CD4-positive, alpha-beta T cell treated with Interferon gamma for 1 hour (primary cell): ENCODE results near the gene S100PBP.
"Not testable (repeated sequence)": the region's sequence is repeated elsewhere in the genome, so short reads cannot be mapped to it uniquely, and the experiment has no call there.

Experiments used
- DNase-seq: peaks from one replicate; pipeline ENCODE4 v3.0.0-alpha.2; 2020

Gene S100PBP

GRCh38 chr1:32786856-32787255 lies 30.6 kb upstream of the S100PBP start:
- DNase-seq: no peak

- DNase-seq: not testable (repeated sequence)
Observed at GRCh38 chr1:32789356-32789755, 28.1 kb upstream of the S100PBP start.

- no peak for DNase-seq
Observed at GRCh38 chr1:32791881-32792280, 25.6 kb upstream of the S100PBP start.

- DNase-seq: not testable (repeated sequence)
Observed at GRCh38 chr1:32795763-32796162, 21.7 kb upstream of the S100PBP start.

- no peak for DNase-seq
Observed at GRCh38 chr1:32797456-32797855, 20.0 kb upstream of the S100PBP start.

- no peak for DNase-seq
Observed at GRCh38 chr1:32798191-32798590, 19.3 kb upstream of the S100PBP start.

- no peak for DNase-seq
Observed at GRCh38 chr1:32798679-32799416, 18.6 kb upstream of the S100PBP start.

GRCh38 chr1:32801096-32801715 lies 16.2 kb upstream of the S100PBP start:
- DNase-seq: no peak

GRCh38 chr1:32804460-32804859 lies 13.0 kb upstream of the S100PBP start:
- DNase-seq: not testable (repeated sequence)

- no peak for DNase-seq
Observed at GRCh38 chr1:32806290-32806689, 11.2 kb upstream of the S100PBP start.

GRCh38 chr1:32806910-32807523 lies 10.4 kb upstream of the S100PBP start:
- no peak for DNase-seq

GRCh38 chr1:32808580-32808979 lies 8.9 kb upstream of the S100PBP start:
- no peak for DNase-seq

GRCh38 chr1:32810358-32810757 lies 7.1 kb upstream of the S100PBP start:
- DNase-seq: no peak

GRCh38 chr1:32811265-32811664 lies 6.2 kb upstream of the S100PBP start:
- no peak for DNase-seq

- no peak for DNase-seq
Observed at GRCh38 chr1:32811917-32812316, 5.5 kb upstream of the S100PBP start.

GRCh38 chr1:32813941-32814739 lies 3.3 kb upstream of the S100PBP start:
- DNase-seq: no peak

- no peak for DNase-seq
Observed at GRCh38 chr1:32816676-32817158, 736 bp upstream of the S100PBP start.

GRCh38 chr1:32817815-32818786 lies 648 bp downstream of the S100PBP start:
- no peak for DNase-seq

- DNase-seq: no peak
Observed at GRCh38 chr1:32818804-32819541, 1.5 kb downstream of the S100PBP start.

- no peak for DNase-seq
Observed at GRCh38 chr1:32825181-32825580, 7.7 kb downstream of the S100PBP start.

- DNase-seq: no peak
Observed at GRCh38 chr1:32828341-32828740, 10.9 kb downstream of the S100PBP start.
